PC-3 (cell line): ENCODE results near the gene PITRM1.
"Not testable (repeated sequence)": the region's sequence is repeated elsewhere in the genome, so short reads cannot be mapped to it uniquely, and the experiment has no call there.

Source experiments
- CTCF ChIP-seq: fragments of 300-600 bp; sonication (generic); conservative IDR thresholded peaks from 2 replicates; pipeline ENCODE4 v1.5.1; 2017; ENCODE audit warnings: antibody characterized with exemption, low read depth, mild to moderate bottlenecking, low read length
- EZH2 ChIP-seq: fragments of 300-600 bp; sonication (generic); IDR thresholded peaks from one replicate; pipeline ENCODE4 v1.6.1; 2017; ENCODE audit warnings: antibody characterized with exemption, mild to moderate bottlenecking, low read length; ENCODE audit not compliant: unreplicated experiment
- EZH2phosphoT487 ChIP-seq: fragments of 300-600 bp; sonication (generic); IDR thresholded peaks from 2 replicates; pipeline ENCODE4 v1.6.1; 2018; ENCODE audit warnings: mild to moderate bottlenecking, antibody characterized with exemption, low read length, borderline replicate concordance

- TF ChIP-seq CTCF, EZH2, EZH2phosphoT487: not testable (repeated sequence)
These were observed 66.3 kb downstream of the PITRM1 start for GRCh38 chr10:3106328-3106727.
